WTC11 (cell line): ENCODE data around the gene SPTLC1. TPM values are rescaled to one million over a fixed set of nuclear protein-coding genes. Genes with fewer than 3 reads are reported as not detected.
"Not testable (repeated sequence)": the region's sequence is repeated elsewhere in the genome, so short reads cannot be mapped to it uniquely, and the experiment has no call there.

Source experiments
- ATAC-seq: fragments of 200-7000 bp; cut with Tn5 transposase; 2 replicates; pipeline ENCODE4 v1.10.0; 2021; ENCODE audit warnings: mild to moderate bottlenecking, moderate library complexity
- CTCF ChIA-PET: fragments of 300-600 bp; sonication (Branson Sonifier 250); formaldehyde crosslinking; loops from one replicate; lab custom pipeline; 2021; ENCODE audit warnings: antibody characterized with exemption; lab: Charles Lee
- POLR2A ChIA-PET: fragments of 350-600 bp; sonication (Branson Sonifier 250); formaldehyde crosslinking; loops from one replicate; lab custom pipeline; 2021; ENCODE audit warnings: antibody characterized with exemption; lab: Charles Lee
- DNase-seq: peaks from one replicate; pipeline ENCODE4 v3.0.0; 2021; ENCODE audit warnings: low spot score
- H3K27ac Mint-ChIP-seq: 2 replicates; pipeline ENCODE4 v1.8.0; 2021; ENCODE audit warnings: mixed read lengths
- H3K27me3 Mint-ChIP-seq: 2 replicates; pipeline ENCODE4 v1.8.0; 2021; ENCODE audit warnings: low read depth, mild to moderate bottlenecking, moderate library complexity, mixed read lengths
- H3K36me3 Mint-ChIP-seq: 2 replicates; pipeline ENCODE4 v1.8.0; 2021; ENCODE audit warnings: mixed read lengths
- H3K4me1 Mint-ChIP-seq: 2 replicates; pipeline ENCODE4 v1.8.0; 2022; ENCODE audit warnings: mixed read lengths
- H3K4me3 Mint-ChIP-seq: 2 replicates; pipeline ENCODE4 v1.8.0; 2021; ENCODE audit warnings: mild to moderate bottlenecking, moderate library complexity, mixed read lengths
- H3K9me3 Mint-ChIP-seq: 2 replicates; pipeline ENCODE4 v1.8.0; 2021; ENCODE audit warnings: mixed read lengths
- AFF4 ChIP-seq: sonication (generic); formaldehyde crosslinking; IDR thresholded peaks from 2 replicates; pipeline ENCODE4 v1.8.1; 2023; ENCODE audit warnings: mild to moderate bottlenecking, missing genetic modification reagents, borderline replicate concordance
- CBFB ChIP-seq: sonication (generic); formaldehyde crosslinking; IDR thresholded peaks from 2 replicates; pipeline ENCODE4 v1.8.1; 2022; ENCODE audit warnings: mild to moderate bottlenecking, low read depth, missing genetic modification reagents
- CDX4 ChIP-seq: fragments of 250-450 bp; sonication (Bioruptor Pico); IDR thresholded peaks from 2 replicates; pipeline ENCODE4 v1.9.0; 2021; ENCODE audit warnings: moderate library complexity, mild to moderate bottlenecking, inconsistent platforms, borderline replicate concordance
- CREB1 ChIP-seq: sonication (generic); formaldehyde crosslinking; IDR thresholded peaks from 2 replicates; pipeline ENCODE4 v1.8.0; 2023; ENCODE audit warnings: mild to moderate bottlenecking, missing genetic modification reagents
- FOXJ3 ChIP-seq: sonication (generic); formaldehyde crosslinking; IDR thresholded peaks from 2 replicates; pipeline ENCODE4 v1.9.0; 2021; ENCODE audit warnings: missing genetic modification reagents, mild to moderate bottlenecking, borderline replicate concordance
- IRF2 ChIP-seq: sonication (generic); formaldehyde crosslinking; IDR thresholded peaks from 2 replicates; pipeline ENCODE4 v1.8.0; 2022; ENCODE audit warnings: low read depth, missing genetic modification reagents, borderline replicate concordance
- JAZF1 ChIP-seq: fragments of 250-450 bp; sonication (Bioruptor Pico); IDR thresholded peaks from 2 replicates; pipeline ENCODE4 v1.9.0; 2021; ENCODE audit warnings: moderate library complexity, mild to moderate bottlenecking, inconsistent platforms
- KAT7 ChIP-seq: sonication (generic); formaldehyde crosslinking; IDR thresholded peaks from 2 replicates; pipeline ENCODE4 v1.8.1; 2023; ENCODE audit warnings: missing genetic modification reagents, mild to moderate bottlenecking, borderline replicate concordance
- NFYB ChIP-seq: sonication (generic); formaldehyde crosslinking; conservative IDR thresholded peaks from 2 replicates; pipeline ENCODE4 v1.8.0; 2022; ENCODE audit warnings: low read depth, missing genetic modification reagents
- SMAD3 ChIP-seq: sonication (generic); formaldehyde crosslinking; IDR thresholded peaks from 2 replicates; pipeline ENCODE4 v1.8.0; 2022; ENCODE audit warnings: missing genetic modification reagents, mild to moderate bottlenecking, borderline replicate concordance
- SOX15 ChIP-seq: fragments of 250-450 bp; sonication (Bioruptor Pico); IDR thresholded peaks from 2 replicates; pipeline ENCODE4 v1.9.0; 2021; ENCODE audit warnings: mild to moderate bottlenecking
- TP53 ChIP-seq: sonication (generic); formaldehyde crosslinking; IDR thresholded peaks from 2 replicates; pipeline ENCODE4 v1.8.1; 2023; ENCODE audit warnings: mild to moderate bottlenecking, missing genetic modification reagents
- ZNF281 ChIP-seq: sonication (generic); formaldehyde crosslinking; IDR thresholded peaks from 2 replicates; pipeline ENCODE4 v1.8.0; 2023; ENCODE audit warnings: mild to moderate bottlenecking, missing genetic modification reagents
- ZNF317 ChIP-seq: sonication (generic); formaldehyde crosslinking; IDR thresholded peaks from 2 replicates; pipeline ENCODE4 v1.8.1; 2023; ENCODE audit warnings: low read depth, mild to moderate bottlenecking, moderate library complexity, missing genetic modification reagents, borderline replicate concordance
- ZNF396 ChIP-seq: fragments of 250-450 bp; sonication (Bioruptor Pico); IDR thresholded peaks from 2 replicates; pipeline ENCODE4 v1.8.0; 2021; ENCODE audit warnings: mild to moderate bottlenecking, moderate library complexity, borderline replicate concordance
- ZNF423 ChIP-seq: fragments of 250-450 bp; sonication (Bioruptor Pico); IDR thresholded peaks from 2 replicates; pipeline ENCODE4 v2.1.2; 2022; ENCODE audit warnings: mild to moderate bottlenecking, moderate library complexity
- total RNA-seq: library from RNA; stranded (reverse); gene quantifications from 3 replicates; pipeline ENCODE4 v1.2.3, GENCODE V29; 2021
- TF ChIP-seq, protein P1 (sequence below): fragments of 250-450 bp; sonication (Bioruptor Pico); conservative IDR thresholded peaks from 2 replicates; pipeline ENCODE4 v1.9.0; 2021; ENCODE audit warnings: mild to moderate bottlenecking

Gene SPTLC1
- total RNA-seq, 1 experiment from 2014 or later: 81.2 TPM

- DNase-seq: no peak
- peak; percentile 72 for ATAC-seq
- 0 out of 2 replicates have a peak, but pooled peaks have one; percentile 10 for TF ChIP-seq ZNF423
- no peak for TF ChIP-seq TP53 (CRISPR knock-in tag)
- TF ChIP-seq ZNF281 (CRISPR knock-in tag): 0 out of 2 replicates have a peak, but pooled peaks have one; percentile 26
- peak overlapping the region; percentile 97 for H3K27ac Mint-ChIP-seq
- H3K4me3 Mint-ChIP-seq: peak overlapping the region; percentile 54
- no peaks in the 10 kb centered on the region for H3K36me3 Mint-ChIP-seq
- POLR2A ChIA-PET: interaction anchor here (0.6 to 1.3 kb wide), 3 partner anchors 87 to 1332 kb away, joined by 3 to 5 read pairs (median 3); no protein-coding TSS in a partner anchor
- peaks cover 14% of the 10 kb centered on the region for H3K27me3 Mint-ChIP-seq
- no peaks in the 10 kb centered on the region for H3K9me3 Mint-ChIP-seq
- CTCF ChIA-PET: interaction anchor here (1.1 to 4.6 kb wide), 5 partner anchors 8 to 177 kb away, joined by 3 to 43 read pairs (median 6); no protein-coding TSS in a partner anchor
- H3K4me1 Mint-ChIP-seq: peaks cover 28% of the 10 kb centered on the region
Measured at GRCh38 chr9:92147030-92147851, 32.0 kb upstream of the SPTLC1 start.

- Mint-ChIP-seq H3K9me3 (no peaks in the 10 kb centered on the region), H3K4me1 (peaks cover 28% of the 10 kb centered on the region), H3K36me3 (no peaks in the 10 kb centered on the region), H3K27ac (no peak overlapping the region), H3K4me3 (no peak overlapping the region), H3K27me3 (peaks cover 20% of the 10 kb centered on the region)
- ChIA-PET POLR2A (no interaction called here), CTCF (interaction anchor here (0.6 to 4.6 kb wide), 4 partner anchors 7 to 340 kb away, joined by 3 to 43 read pairs (median 6); no protein-coding TSS in a partner anchor)
- no peak for TF ChIP-seq NFYB
- no peak for TF ChIP-seq CBFB (CRISPR knock-in tag)
- no peak for ATAC-seq
- DNase-seq: no peak
Measured at GRCh38 chr9:92146610-92147009, 31.4 kb upstream of the SPTLC1 start.

DNA sequence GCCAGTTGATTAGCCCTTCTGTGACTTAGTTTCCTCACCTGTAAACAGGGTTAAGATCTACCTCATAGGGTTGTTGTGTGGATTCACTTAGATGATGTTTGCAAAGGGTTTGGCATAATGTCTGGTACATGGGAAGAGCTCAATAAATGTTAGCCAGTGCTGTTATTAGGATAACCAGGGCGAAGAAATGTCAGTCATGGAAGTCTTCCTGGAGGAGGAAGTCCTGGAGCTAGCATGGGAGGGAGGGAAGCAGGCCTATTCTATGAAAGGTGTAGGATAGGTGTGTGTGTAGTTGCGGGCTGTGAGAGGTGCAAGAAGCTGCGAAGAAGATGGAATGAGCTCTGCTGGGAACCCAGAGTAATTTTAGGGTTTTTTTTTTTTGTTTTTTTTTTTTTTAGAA is 30.6 kb upstream of the SPTLC1 start:
- H3K4me3 Mint-ChIP-seq, H3K36me3 Mint-ChIP-seq, H3K9me3 Mint-ChIP-seq, DNase-seq, ATAC-seq: not testable (repeated sequence)
- H3K4me1 Mint-ChIP-seq: peaks cover 31% of the 10 kb centered on the region
- ChIA-PET POLR2A (interaction anchor here (0.6 kb wide), 1 partner anchor 37 kb away, joined by 3 read pairs; no protein-coding TSS in a partner anchor), CTCF (interaction anchor here (0.7 to 4.6 kb wide), 3 partner anchors 7 to 935 kb away, joined by 3 to 43 read pairs (median 9); no protein-coding TSS in a partner anchor)
- peak overlapping the region; percentile 66; the same call in 1 of the 2 replicates for H3K27ac Mint-ChIP-seq
- peaks cover 27% of the 10 kb centered on the region for H3K27me3 Mint-ChIP-seq

DNA sequence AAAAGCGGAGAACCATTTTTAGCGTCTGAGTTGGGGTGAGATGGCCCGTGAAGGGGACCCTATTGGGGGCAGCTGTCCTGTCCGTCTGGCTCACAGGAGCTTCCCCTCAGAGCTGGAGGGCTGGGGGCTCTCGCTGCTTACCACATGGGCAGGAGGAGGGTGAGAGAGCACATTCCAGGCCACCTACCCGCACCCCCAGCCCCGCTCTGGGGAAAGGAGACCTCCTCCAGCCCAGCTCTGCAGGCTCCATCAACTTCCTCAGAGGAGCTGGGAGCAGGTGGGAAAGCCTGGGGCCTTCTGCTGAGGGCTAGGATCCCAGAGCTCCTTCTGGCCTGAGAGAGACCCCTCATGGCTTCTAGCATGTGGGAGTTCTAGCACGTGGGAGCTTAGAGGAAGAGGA is 27.1 kb upstream of the SPTLC1 start:
- ATAC-seq: no peak
- no peak for DNase-seq
- H3K27me3 Mint-ChIP-seq: peaks cover 36% of the 10 kb centered on the region
- no peak overlapping the region for H3K27ac Mint-ChIP-seq
- no peaks in the 10 kb centered on the region for H3K9me3 Mint-ChIP-seq
- 0 out of 2 replicates have a peak overlapping the region, but pooled peaks have one; percentile 63 for H3K4me3 Mint-ChIP-seq
- ChIA-PET POLR2A (no interaction called here), CTCF (interaction anchor here (1.6 to 4.9 kb wide), 3 partner anchors 34 to 64 kb away, joined by 5 to 42 read pairs (median 6); no protein-coding TSS in a partner anchor)
- H3K36me3 Mint-ChIP-seq: no peaks in the 10 kb centered on the region
- H3K4me1 Mint-ChIP-seq: peaks cover 19% of the 10 kb centered on the region
- TF ChIP-seq CREB1 (CRISPR knock-in tag): no peak
- TF ChIP-seq NFYB: no peak
- TF ChIP-seq IRF2 (CRISPR knock-in tag): no peak
- TF ChIP-seq JAZF1 (CRISPR knock-in tag): no peak
- TF ChIP-seq SOX15 (CRISPR knock-in tag): no peak
- TF ChIP-seq ZNF317 (CRISPR knock-in tag): no peak
- no peak for TF ChIP-seq FOXJ3 (CRISPR knock-in tag)
- no peak for TF ChIP-seq TP53 (CRISPR knock-in tag)
- TF ChIP-seq SMAD3 (CRISPR knock-in tag): no peak
- TF ChIP-seq KAT7 (CRISPR knock-in tag): no peak
- TF ChIP-seq ZNF396 (CRISPR knock-in tag): no peak
- TF ChIP-seq, protein P1, sequence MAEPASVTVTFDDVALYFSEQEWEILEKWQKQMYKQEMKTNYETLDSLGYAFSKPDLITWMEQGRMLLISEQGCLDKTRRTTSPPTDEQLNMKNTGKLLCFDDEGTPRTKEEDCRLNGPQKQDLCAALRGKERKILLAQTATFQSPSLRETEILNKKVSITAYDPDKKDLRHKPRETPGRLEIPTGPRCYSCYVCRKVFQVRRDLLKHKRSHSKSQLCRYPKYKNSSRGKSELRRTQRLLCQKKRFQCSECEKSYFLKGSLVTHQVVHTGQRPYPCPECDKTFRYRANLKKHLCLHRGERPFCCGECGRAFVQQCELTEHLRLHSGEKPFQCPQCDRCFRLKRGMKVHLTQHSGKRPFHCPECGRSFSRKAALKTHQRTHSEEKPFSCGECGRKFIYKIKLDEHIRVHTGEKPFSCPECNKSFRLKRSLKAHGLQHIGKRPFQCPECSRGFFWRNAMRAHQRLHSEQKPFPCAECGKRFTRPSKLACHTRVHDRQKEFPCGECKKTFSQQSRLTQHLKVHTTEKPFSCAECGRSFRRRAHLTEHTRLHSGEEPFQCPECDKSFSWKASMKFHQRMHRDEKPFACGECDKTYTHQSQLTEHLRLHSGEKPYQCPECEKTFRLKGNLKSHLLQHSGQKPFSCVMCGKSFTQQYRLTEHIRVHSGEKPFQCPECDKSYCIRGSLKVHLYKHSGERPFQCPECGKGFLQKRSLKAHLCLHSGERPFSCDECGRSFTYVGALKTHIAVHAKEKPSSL (CRISPR knock-in tag): no peak
- TF ChIP-seq CDX4 (CRISPR knock-in tag): no peak
- TF ChIP-seq AFF4 (CRISPR knock-in tag): no peak
